ENCODE measurements around the gene CCN2. TPM values are rescaled to one million over a fixed set of nuclear protein-coding genes. Genes with fewer than 3 reads are reported as not detected.

CCN2 gene
- polyA plus RNA-seq, 1 of the 3 experiments (the other 2 are of a cell fraction), result 709 TPM

- peak; percentile 44 for TF ChIP-seq CTCF (IDR thresholded peaks at IDR 0.05)
- TF ChIP-seq JUND (IDR thresholded peaks at IDR 0.05), result no peak
- TF ChIP-seq FOXJ3 (CRISPR knock-in tag; IDR thresholded peaks at IDR 0.05), result no peak
- TF ChIP-seq RFX5 (IDR thresholded peaks at IDR 0.05; ENCODE audit: low read length), result no peak
- no peak for TF ChIP-seq ZBTB33 (IDR thresholded peaks at IDR 0.05; ENCODE audit: borderline replicate concordance, low read depth)
- TF ChIP-seq EP300 (IDR thresholded peaks at IDR 0.05; ENCODE audit: borderline replicate concordance in 1 of 2, low read depth in 1 of 2, low read length in 1 of 2), result no peak; a peak in 1 of 4 replicates
- TF ChIP-seq PBX3 (IDR thresholded peaks at IDR 0.05), result peak; percentile 32; the same call in 1 of the 2 replicates
- no peak for TF ChIP-seq FOXM1 (IDR thresholded peaks at IDR 0.05; ENCODE audit: low read depth)
- peak; percentile 37; the same call in 1 of the 2 replicates for TF ChIP-seq TAF1 (IDR thresholded peaks at IDR 0.05; ENCODE audit: borderline replicate concordance, low read depth, low read length)
- TF ChIP-seq, protein P1, sequence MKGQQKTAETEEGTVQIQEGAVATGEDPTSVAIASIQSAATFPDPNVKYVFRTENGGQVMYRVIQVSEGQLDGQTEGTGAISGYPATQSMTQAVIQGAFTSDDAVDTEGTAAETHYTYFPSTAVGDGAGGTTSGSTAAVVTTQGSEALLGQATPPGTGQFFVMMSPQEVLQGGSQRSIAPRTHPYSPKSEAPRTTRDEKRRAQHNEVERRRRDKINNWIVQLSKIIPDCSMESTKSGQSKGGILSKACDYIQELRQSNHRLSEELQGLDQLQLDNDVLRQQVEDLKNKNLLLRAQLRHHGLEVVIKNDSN (IDR thresholded peaks at IDR 0.05; ENCODE audit: borderline replicate concordance, low read depth), result no peak
- TF ChIP-seq SIN3A (IDR thresholded peaks at IDR 0.05; ENCODE audit: borderline replicate concordance, low read depth, low read length), result peak; percentile 63; the same call in 1 of the 2 replicates
- no peak for TF ChIP-seq GATA2 (CRISPR knock-in tag; IDR thresholded peaks at IDR 0.05)
- peak; percentile 56 for TF ChIP-seq POLR2AphosphoS5 (IDR thresholded peaks at IDR 0.05; ENCODE audit: low read depth, low read length)
- TF ChIP-seq, protein P2, sequence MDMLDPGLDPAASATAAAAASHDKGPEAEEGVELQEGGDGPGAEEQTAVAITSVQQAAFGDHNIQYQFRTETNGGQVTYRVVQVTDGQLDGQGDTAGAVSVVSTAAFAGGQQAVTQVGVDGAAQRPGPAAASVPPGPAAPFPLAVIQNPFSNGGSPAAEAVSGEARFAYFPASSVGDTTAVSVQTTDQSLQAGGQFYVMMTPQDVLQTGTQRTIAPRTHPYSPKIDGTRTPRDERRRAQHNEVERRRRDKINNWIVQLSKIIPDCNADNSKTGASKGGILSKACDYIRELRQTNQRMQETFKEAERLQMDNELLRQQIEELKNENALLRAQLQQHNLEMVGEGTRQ (IDR thresholded peaks at IDR 0.05; ENCODE audit: borderline replicate concordance, low read depth, low read length), result no peak; the same call in 1 of the 2 replicates
- TF ChIP-seq RXRA (IDR thresholded peaks at IDR 0.05; ENCODE audit: borderline replicate concordance, low read depth), result no peak; the same call in 1 of the 2 replicates
- TF ChIP-seq GABPA (IDR thresholded peaks at IDR 0.05; ENCODE audit: low read depth), result peak; percentile 10; the same call in 1 of the 2 replicates
- TF ChIP-seq ELF1 (IDR thresholded peaks at IDR 0.05), result no peak
- no peak for TF ChIP-seq MXI1 (IDR thresholded peaks at IDR 0.05; ENCODE audit: low read depth, low read length)
- peak; percentile 46; the same call in 1 of the 2 replicates for TF ChIP-seq TCF12 (IDR thresholded peaks at IDR 0.05)
These were observed 1.0 kb downstream of the CCN2 start (continued) for GRCh38 chr6:131949909-131950766.

Data from SK-N-SH (cell line).